ENCODE data around the gene KIF5B.
"Not testable (repeated sequence)": the region's sequence is repeated elsewhere in the genome, so short reads cannot be mapped to it uniquely, and the experiment has no call there.

Gene KIF5B

GRCh38 chr10:32057036-32057372 lies 779 bp upstream of the KIF5B start:
- no peak for DNase-seq

- DNase-seq = peak; percentile 46
Measured at GRCh38 chr10:32055478-32056135, 618 bp downstream of the KIF5B start.

GRCh38 chr10:32054094-32054493 lies 2.1 kb downstream of the KIF5B start:
- DNase-seq = no peak

GRCh38 chr10:32053392-32053791 lies 2.8 kb downstream of the KIF5B start:
- not testable (repeated sequence) for DNase-seq

GRCh38 chr10:32051926-32052325 lies 4.3 kb downstream of the KIF5B start:
- DNase-seq = no peak

GRCh38 chr10:32050177-32050576 lies 6.0 kb downstream of the KIF5B start:
- DNase-seq = no peak

- DNase-seq = no peak
Measured at GRCh38 chr10:32049113-32049512, 7.1 kb downstream of the KIF5B start.

GRCh38 chr10:32048282-32048681 lies 7.9 kb downstream of the KIF5B start:
- no peak for DNase-seq

GRCh38 chr10:32047881-32048280 lies 8.3 kb downstream of the KIF5B start:
- DNase-seq = no peak

GRCh38 chr10:32046151-32046550 lies 10.1 kb downstream of the KIF5B start:
- no peak for DNase-seq

- not testable (repeated sequence) for DNase-seq
Measured at GRCh38 chr10:32042730-32043129, 13.5 kb downstream of the KIF5B start.

GRCh38 chr10:32041290-32042028 lies 14.8 kb downstream of the KIF5B start:
- no peak for DNase-seq

GRCh38 chr10:32039734-32040133 lies 16.5 kb downstream of the KIF5B start:
- DNase-seq = no peak

GRCh38 chr10:32038777-32039176 lies 17.4 kb downstream of the KIF5B start:
- no peak for DNase-seq

- DNase-seq = no peak
Measured at GRCh38 chr10:32036922-32037321, 19.3 kb downstream of the KIF5B start.

GRCh38 chr10:32035038-32035437 lies 21.2 kb downstream of the KIF5B start:
- DNase-seq = no peak

- DNase-seq = no peak
Measured at GRCh38 chr10:32033171-32033570, 23.1 kb downstream of the KIF5B start.

GRCh38 chr10:32031920-32032319 lies 24.3 kb downstream of the KIF5B start:
- no peak for DNase-seq

- no peak for DNase-seq
Measured at GRCh38 chr10:32031424-32031823, 24.8 kb downstream of the KIF5B start.

- no peak for DNase-seq
Measured at GRCh38 chr10:32028710-32029109, 27.5 kb downstream of the KIF5B start.

GRCh38 chr10:32023264-32023663 lies 33.0 kb downstream of the KIF5B start:
- no peak for DNase-seq

GRCh38 chr10:32017044-32017443 lies 39.2 kb downstream of the KIF5B start:
- no peak for DNase-seq

GRCh38 chr10:32015386-32015785 lies 40.8 kb downstream of the KIF5B start:
- DNase-seq = no peak

- DNase-seq = no peak
Measured at GRCh38 chr10:32007026-32007425, 49.2 kb downstream of the KIF5B start.

GRCh38 chr10:32005050-32005449 lies 51.2 kb downstream of the KIF5B start:
- DNase-seq = no peak
